Ishikawa (cell line): ENCODE results near the gene SELENOS.

Experiments used
- EP300 ChIP-seq: IDR thresholded peaks from 2 replicates; pipeline ENCODE4 v1.6.1; 2012; ENCODE audit warnings: borderline replicate concordance
- NFIC ChIP-seq: IDR thresholded peaks from 2 replicates; pipeline ENCODE4 v1.6.1; 2012
- REST ChIP-seq: IDR thresholded peaks from 2 replicates; pipeline ENCODE4 v1.6.1; 2012; ENCODE audit warnings: low read depth, mild to moderate bottlenecking

GRCh38 chr15:101242160-101242998 lies 34.9 kb downstream of the SELENOS start:
- TF ChIP-seq NFIC (no peak), EP300 (no peak), REST (no peak)
